HG02943 (cell line): ENCODE results near the gene BBS1.

Experiments
- ATAC-seq: cut with Tn5 transposase; IDR thresholded peaks from one replicate; pipeline ENCODE4 v1.9.1; 2021; ENCODE audit warnings: mild to moderate bottlenecking, low read depth, moderate library complexity; ENCODE audit not compliant: unreplicated experiment

BBS1 gene

DNA sequence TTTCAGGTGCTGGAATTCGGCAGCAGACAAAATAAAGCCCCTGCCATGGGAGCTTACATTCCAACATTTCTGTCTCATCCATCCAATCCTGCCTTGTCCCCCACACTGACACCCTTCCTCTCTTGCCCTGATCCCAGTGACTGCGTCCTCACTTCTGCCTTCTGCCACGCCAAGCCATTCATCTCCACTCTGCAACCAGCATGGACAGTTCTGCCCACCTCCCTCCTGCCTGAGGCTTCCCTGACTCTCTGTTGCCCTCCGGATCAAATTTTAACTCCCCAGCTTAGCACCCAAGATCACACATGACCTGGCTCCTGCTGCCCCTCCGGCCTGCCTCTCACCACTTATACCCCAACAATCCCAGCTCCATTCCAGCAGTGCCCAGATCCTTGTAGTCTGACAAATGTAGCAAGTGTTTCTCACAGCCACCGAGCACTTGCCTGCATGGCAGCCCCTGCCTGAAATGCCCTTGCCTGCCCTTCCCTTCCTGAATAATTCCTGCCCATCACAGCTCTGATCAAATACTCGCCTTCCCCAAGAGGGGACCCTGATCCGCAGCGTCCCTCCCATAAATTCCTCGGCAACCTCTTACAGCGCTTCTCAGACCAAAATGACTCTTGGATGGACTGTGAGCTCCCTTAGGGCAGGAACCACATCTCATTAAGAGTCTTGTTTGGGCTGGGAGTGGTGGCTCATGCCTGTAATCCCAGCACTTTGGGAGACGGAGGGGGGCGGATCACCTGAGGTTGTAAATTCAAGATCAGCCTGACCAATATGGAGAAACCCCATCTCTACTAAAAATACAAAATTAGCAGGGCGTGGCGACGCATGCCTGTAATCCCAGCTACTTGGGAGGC lies 38.6 kb downstream of the BBS1 start:
- ATAC-seq: no peak

DNA sequence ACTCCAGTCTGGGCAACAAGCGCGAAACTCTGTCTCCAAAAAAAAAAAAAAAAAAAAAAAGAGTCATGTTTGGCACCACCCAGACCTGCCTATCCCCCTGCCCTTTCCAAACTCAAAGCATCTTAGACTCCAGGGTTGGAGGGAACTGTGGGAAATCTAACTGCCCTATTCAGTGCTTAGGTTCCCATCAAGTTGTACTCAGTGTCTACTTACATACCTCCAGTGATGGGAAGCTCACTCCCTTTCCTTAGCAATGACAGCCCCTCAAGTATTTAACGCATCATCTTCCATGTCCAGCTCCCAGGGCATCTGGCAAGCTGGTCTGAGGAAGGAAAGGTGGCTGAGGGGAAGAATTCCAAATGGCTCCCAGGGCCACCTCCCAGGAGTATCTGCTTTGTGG lies 39.3 kb downstream of the BBS1 start:
- ATAC-seq: no peak

DNA sequence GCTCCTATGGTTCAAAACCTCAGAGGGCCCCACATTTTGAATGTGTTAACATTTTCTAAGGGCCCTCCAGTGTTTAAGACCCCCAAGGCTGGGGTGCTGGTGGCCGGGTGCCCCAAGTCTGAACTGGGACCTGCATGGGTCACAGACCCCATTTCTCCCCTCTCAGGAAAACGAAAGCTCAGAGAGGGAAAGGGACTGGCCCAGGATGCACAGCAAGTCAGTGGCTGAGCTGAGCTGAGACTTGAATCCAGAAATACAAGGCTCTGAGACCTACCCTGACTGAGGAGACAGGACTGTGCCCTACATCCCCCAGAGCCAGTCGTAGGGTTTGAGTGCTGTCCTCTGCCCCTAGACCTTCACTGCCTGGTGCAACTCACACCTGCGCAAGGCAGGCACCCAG lies 40.5 kb downstream of the BBS1 start:
- no peak for ATAC-seq

DNA sequence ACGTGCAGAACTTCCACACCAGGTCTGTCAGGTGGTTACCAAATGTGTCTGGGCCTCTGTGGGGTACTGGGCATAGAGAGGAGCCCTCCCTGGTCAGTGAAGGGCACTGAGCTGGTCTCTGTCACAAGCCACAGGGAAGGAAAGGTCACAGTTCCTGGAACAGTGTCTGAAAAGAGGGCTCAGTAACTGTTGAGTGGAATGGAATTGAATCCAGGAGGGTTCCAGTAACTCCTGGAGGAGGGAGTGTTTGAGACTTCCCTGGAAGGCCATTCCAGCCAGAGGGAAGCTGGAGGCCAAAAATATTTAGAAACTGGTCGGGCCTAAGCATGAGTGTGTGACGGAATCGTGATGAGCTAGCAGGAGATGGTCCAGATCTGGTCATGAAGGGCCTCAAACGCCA lies 44.2 kb downstream of the BBS1 start:
- ATAC-seq: no peak

DNA sequence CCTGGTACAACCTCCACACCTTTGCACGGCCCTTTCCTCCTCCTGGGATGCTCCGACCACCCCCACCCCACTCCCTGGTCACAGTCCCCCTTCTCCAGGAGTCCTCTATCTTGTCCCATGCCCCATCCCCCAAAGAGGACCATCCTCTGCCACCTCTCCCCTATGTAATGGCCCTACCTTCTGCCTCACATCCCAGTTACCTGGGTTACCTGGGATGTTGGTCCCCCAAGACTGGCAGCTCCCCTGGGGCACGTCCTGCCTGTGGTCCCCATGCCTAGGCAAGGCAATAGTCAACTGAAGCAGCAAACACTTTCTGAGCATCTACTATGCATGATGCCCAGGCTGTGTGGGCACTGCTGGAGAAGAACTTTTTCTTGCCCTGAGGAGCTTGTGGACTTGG lies 45.0 kb downstream of the BBS1 start:
- ATAC-seq: no peak

DNA sequence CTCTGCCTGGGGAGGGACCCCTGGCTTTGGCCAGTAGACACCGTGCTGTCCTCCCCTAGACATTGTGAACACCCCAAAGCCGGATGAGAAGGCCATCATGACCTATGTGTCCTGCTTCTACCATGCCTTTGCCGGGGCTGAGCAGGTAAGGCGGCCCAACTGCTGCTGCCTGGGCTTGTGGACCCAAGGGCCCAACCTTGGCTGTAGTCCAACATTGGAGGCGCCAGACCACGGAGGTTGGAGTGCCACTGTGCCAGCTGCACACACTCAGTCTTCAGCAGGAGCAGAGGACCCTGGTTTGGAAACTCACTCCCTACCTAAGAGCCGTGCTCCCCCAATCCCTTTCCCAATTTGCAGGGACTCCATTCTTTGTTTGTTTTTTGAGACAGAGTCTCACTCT lies 45.7 kb downstream of the BBS1 start:
- no peak for ATAC-seq

DNA sequence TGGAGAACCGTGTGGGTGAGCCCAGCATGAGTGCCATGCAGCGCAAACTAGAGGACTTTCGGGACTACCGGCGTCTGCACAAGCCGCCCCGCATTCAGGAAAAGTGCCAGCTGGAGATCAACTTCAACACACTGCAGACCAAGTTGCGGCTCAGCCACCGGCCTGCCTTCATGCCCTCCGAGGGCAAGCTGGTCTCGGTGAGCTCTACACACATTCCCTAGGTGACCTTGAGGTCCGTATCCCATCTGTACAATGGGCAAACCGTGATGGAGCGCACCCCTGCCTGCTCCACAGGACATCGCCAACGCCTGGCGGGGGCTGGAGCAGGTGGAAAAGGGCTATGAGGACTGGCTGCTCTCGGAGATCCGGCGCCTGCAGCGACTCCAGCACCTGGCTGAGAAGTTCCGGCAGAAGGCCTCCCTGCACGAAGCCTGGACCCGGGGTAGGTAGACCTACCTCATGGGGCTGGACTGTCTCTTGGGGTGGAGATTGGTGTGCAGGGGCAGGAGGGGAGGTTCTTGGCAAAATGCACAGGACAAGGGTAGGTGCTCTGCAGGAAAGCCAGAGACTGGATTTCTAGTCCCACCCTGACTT lies 47.4 kb downstream of the BBS1 start:
- no peak for ATAC-seq

DNA sequence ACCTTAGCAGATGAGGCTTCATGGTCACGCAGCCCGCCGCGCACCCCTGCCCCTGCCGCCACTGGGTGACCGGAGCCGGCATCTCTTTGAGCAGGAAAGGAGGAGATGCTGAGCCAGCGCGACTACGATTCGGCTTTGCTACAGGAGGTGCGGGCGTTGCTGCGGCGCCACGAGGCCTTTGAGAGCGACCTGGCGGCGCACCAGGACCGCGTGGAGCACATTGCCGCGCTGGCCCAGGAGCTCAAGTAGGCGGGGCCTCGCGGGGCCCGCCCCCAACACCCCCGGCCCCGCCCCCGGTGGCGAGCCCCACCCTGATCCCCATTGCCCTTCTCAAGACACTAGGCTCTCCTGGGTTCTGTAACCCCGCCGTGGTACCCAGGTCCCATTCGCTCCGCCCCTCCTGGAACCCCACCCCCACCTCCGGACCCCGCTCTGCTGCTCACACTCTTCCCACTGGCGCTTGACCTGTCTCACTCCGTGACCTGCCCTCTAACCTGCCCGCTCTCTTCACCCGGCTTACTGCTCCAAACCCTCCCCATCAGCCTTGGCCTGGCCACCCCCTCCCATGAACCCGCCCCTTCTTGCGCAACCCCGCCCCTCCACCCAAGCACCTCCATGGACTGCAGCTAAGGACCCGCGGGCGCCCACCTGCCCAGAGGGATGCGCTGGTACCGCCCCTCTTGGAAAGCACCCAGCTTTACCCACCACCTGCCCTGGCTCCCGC lies 48.9 kb downstream of the BBS1 start:
- no peak for ATAC-seq

DNA sequence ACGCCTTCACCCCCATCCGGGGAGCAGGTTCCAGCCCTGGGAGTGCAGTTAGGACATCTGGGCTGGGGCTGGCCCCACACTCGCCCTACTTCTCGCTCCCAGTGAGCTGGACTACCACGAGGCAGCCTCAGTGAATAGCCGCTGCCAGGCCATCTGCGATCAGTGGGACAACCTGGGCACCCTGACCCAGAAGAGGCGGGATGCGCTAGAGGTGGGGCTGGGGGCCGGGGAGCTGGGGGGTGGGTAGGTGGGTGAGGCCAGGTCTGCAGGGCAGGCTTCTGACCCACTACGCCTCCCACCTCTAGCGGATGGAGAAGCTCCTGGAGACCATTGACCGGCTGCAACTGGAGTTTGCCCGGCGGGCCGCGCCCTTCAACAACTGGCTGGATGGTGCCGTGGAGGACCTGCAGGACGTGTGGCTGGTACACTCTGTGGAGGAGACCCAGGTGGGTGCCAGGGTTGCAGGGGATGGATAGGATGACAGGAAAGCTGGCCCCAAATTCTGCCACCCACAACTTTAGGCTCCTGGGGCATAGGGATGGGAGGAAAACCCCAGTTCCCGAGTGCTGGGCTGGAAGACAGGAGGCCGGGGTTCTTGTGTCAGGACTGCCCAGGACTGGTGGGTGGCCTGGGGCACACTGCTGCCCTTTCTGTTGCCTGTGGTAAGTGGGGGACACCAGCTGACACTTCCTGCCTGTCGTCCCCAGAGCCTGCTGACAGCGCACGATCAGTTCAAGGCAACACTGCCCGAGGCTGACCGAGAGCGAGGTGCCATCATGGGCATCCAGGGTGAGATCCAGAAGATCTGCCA lies 49.6 kb downstream of the BBS1 start:
- no peak for ATAC-seq

DNA sequence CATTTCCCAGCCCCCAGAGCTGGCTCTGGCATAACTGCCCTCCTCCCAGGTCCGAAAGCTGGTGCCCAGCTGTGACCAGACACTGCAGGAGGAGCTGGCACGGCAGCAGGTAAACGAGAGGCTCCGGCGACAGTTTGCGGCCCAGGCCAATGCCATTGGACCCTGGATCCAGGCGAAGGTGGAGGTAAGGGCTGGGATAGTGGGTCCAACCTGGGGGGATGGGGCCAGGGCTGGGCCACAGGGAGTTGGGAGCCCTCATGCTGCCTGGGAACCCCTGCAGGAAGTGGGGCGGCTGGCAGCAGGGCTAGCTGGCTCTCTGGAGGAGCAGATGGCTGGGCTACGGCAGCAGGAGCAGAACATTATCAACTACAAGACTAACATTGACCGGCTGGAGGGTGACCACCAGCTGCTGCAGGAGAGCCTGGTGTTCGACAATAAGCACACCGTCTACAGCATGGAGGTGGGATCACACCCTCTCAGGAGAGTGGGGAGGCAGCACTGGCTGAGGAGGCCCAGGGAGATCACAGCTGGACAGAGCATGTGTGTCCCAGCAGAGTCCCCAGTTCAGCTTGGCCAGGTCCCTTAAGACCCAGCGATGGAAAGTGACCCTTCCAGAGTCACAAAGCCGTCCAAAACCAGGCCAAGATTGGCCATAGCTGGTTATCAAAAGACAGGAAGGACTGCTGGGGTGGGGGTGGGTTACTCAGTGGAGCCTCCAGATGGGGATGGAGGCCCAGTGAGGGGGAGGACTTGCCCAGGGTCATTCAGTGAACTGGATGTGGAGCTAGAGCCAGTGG lies 50.9 kb downstream of the BBS1 start:
- ATAC-seq: no peak

DNA sequence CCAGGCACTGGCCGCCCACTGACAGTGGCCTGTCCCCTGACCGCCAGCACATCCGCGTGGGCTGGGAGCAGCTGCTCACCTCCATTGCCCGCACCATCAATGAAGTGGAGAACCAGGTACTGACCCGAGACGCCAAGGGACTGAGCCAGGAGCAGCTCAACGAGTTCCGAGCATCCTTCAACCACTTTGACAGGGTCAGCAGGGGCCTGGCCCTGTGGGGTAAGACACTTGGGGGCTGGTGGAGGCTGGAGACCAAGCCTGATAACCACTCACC lies 51.5 kb downstream of the BBS1 start:
- ATAC-seq: no peak

DNA sequence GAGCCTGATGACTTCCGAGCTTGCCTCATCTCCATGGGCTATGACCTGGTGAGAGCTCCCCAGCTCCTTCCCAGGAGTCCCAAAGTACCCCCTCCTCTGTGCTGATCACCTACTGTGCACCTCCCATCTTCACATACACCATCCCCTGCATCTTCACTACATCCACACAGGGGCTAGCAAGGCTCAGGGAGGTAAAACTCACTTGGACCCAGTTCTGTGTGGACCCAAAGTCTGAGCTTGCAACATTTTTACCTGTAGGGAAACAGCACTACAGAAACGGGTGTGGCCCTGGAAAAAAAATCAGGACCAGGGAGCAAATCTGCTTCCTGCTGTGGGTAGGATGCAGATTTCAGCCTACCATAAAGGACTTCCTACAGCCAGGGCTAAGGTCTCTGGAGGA lies 51.8 kb downstream of the BBS1 start:
- ATAC-seq: no peak

DNA sequence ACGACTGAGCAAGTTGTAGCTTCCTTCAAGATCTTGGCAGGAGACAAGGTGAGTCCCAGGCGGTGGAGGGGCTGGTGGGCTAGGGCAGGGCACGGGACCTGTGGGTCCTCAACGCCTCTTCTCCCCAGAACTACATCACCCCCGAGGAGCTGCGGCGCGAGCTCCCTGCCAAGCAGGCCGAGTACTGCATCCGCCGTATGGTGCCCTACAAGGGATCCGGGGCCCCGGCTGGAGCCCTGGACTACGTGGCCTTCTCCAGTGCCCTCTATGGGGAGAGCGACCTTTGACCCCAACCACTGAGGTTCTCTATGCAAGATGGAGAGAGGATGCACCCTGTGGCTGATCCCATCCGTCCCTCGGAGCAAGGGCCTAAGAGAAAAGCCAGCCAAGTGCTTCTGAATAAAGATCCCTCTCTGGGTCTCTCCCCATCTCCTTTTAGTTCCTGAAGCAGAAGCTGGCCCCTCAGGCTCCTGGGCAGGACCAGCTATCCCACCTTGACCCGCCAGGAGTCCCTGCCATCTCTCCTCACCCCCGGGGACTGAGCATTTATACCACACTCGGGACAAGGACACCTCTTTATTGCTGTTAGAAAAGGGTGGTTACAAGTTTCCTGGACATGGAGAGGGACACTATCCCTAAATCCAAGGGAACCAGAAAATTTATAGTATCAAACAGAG lies 52.6 kb downstream of the BBS1 start:
- no peak for ATAC-seq

DNA sequence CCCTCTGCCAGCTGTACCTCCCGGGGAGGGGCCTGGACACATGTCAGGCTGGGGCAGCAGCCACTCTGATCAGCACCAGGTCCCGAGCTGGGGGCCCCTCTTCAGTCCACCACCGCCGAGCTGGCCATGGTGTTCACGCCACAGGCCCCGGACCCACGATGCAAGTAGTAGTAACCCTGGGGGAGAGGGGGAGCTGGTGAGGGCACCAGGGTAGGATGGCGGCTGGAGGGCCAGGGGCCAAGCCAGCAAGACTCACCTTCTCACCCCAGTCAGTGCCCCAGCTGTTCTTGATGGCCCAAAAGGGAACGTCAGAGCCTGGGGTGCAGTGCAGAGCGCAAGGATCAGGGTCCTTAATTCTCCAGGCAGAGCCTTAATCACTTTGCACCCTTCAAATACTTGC lies 53.4 kb downstream of the BBS1 start:
- ATAC-seq: no peak

DNA sequence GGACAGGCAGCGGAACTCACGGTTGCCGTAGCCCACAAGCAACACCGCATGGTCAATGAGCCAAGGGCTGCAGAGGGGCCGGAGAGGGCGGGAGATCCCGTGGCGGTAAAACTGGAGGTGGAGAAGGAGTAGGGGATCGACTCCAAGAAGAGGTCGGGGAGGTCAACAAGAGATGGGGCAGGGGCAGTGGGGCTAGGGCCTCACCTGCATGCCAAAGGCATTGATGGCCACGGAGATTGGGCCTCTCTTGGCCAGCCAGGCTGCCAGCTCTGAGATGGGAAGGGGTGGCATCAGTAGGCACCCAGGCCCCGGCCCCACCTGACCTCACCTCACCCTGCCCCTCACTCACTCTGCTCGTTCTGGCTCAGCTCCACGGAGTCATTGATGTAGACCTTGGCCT lies 54.1 kb downstream of the BBS1 start:
- ATAC-seq: no peak

DNA sequence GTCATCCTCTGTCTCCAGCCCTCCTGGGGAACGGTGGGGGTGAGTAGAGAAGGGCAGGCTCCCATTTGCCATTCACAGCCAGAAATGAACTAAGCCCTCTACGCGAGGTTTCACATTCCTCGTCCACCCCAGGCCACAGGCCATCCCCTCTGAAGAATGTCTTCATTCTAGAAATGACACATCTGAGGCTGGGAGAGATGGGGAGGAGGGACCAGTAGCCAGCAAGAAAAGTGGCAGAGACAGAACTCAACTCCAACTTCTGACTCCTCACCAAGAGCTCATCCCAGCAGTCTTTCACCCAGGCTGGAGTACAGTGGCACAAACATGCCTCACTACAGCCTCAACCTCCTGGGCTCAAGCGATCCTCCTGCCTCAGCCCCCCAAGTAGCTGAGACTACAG lies 54.5 kb downstream of the BBS1 start:
- ATAC-seq: no peak

DNA sequence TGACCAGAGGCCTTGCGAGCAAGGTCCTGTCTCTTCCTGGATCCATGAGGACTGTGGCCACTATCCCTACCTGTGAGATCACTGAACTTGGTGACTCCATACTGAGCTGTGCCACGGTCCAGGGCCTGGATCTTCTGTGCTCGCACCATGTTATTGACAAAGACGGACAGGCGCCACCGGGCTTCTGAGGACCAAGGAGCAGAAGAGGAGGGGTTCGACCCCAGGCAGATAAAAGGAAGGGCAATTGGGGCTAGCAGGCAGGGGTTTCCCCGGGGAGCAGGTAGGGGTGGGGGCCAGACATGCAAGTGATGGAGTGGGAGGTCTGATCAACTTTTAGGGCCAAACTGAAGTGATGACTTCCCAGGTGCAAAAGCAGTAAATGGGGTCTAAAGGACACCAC lies 55.8 kb downstream of the BBS1 start:
- ATAC-seq: no peak

DNA sequence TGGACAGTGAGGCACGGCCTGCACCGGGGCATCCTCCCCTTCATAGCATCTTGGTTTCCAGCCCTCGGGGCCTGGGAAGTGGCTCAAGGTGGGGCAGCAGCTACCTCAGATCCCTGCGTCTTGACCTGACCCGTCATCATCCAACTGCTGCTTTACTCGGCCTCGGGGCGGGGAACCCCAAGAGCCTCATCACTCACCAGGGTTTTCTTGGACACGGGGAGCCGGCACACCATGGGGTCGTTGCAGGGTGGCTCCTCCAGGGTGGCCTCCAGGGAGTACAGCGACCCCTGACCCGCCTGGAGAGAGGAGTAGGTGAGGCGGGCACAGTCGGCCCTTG lies 57.3 kb downstream of the BBS1 start:
- no peak for ATAC-seq

DNA sequence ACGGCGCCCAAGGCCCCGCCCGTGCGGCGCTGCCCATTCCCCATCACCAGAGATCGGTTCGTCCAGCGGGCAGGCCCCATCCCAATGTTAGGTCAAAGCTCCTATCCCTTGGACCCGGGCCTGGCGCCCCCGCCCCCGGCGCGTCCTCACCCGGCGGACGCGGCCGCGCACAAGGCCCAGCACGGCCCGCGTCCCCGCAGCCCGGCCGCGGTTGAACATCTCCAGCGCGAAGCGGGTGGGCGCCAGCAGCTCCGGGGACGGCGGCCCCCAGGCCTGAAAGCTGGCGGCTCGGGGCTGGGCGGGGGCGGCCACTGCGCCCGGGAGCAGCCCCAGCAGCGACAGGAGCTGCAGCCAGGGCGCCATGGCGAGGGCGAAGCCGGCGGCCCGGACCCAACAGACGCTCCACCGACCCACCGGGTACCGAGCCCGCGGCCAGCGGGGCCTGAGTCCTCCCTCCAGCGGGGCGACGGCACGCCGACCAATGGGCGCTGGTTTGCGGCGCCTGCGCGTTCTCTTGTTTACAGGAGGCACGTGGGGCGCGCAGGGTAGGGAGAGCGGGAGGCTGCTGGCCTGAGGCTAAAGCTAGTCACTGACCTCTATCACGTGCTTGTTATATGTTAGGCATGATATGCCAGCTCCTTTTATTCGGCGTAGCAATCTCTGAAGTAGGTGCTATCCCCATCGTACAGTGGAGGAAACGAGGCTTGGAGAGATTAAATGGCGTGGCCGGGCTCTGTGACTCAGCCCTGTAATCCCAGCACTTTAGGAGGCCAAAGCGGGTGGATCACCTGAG lies 57.9 kb downstream of the BBS1 start, which contains the start of gene CTSF:
CTSF (minus strand) TSS at position 483 of the 793 bp plus-strand sequence; CDS start at position 363, 120 bp downstream.
- ATAC-seq: no peak
